ENCODE data around the gene CDH13.

The CDH13 gene

GRCh38 chr16:82665025-82665424 is 38.3 kb downstream of the CDH13 start:
- Histone ChIP-seq H3K4me2 (ENCODE audit: low read depth, low read length) (no peak overlapping the region), H3K9me2 (replicated peaks; ENCODE audit: insufficient read depth, low read length) (no peaks in the 10 kb centered on the region), H3K36me3 (replicated peaks; ENCODE audit: insufficient read depth, low read length) (no peaks in the 10 kb centered on the region), H3K4me1 (ENCODE audit: low read length) (no peaks in the 10 kb centered on the region), H3F3A (ENCODE audit: insufficient read depth, low read length) (no peaks in the 10 kb centered on the region), H2AFZ (ENCODE audit: low read length) (no peak overlapping the region), H3K27me3 (replicated peaks; ENCODE audit: insufficient read depth, low read length) (no peaks in the 10 kb centered on the region), H3K79me2 (ENCODE audit: low read length) (no peaks in the 10 kb centered on the region), H3K9ac (ENCODE audit: low read length) (no peak overlapping the region), H3K9me3 (replicated peaks; ENCODE audit: insufficient read depth, low read length) (no peaks in the 10 kb centered on the region), H3K4me3 (ENCODE audit: low read length) (no peak overlapping the region), H4K20me1 (ENCODE audit: insufficient read depth, low read length) (no peaks in the 10 kb centered on the region), H3K27ac (ENCODE audit: low read length) (no peak overlapping the region)
- TF ChIP-seq, protein P1, sequence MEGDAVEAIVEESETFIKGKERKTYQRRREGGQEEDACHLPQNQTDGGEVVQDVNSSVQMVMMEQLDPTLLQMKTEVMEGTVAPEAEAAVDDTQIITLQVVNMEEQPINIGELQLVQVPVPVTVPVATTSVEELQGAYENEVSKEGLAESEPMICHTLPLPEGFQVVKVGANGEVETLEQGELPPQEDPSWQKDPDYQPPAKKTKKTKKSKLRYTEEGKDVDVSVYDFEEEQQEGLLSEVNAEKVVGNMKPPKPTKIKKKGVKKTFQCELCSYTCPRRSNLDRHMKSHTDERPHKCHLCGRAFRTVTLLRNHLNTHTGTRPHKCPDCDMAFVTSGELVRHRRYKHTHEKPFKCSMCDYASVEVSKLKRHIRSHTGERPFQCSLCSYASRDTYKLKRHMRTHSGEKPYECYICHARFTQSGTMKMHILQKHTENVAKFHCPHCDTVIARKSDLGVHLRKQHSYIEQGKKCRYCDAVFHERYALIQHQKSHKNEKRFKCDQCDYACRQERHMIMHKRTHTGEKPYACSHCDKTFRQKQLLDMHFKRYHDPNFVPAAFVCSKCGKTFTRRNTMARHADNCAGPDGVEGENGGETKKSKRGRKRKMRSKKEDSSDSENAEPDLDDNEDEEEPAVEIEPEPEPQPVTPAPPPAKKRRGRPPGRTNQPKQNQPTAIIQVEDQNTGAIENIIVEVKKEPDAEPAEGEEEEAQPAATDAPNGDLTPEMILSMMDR (IDR thresholded peaks at IDR 0.05; ENCODE audit: low read length): no peak
- no peak for TF ChIP-seq EZH2 (optimal IDR thresholded peaks at IDR 0.05; ENCODE audit: low read depth, low read length)
- no peak for TF ChIP-seq EZH2phosphoT487 (IDR thresholded peaks at IDR 0.05; ENCODE audit: low read length)
- no peak for DNase-seq

DNA sequence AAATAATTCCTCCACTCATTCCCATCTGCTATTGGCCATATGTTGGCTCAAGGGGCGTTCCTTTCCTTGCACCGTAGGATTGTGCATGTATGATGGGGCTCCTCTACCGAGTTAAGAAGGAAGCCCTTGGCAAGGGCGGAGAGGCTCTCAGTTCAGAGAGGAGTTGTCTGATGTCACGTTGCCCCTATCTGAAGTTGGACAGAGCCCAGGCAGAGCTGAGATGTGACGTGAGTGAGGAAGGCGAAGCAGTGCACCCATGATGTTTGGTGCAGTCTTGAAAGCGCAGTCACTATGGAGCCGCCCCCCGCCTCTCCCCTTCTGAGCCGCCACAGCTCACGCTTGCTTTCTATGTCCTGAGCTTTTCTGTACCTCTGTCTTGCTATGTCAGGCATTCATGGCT is 40.7 kb downstream of the CDH13 start:
- no peaks in the 10 kb centered on the region for H4K20me1 ChIP-seq (ENCODE audit: insufficient read depth, low read length)

DNA sequence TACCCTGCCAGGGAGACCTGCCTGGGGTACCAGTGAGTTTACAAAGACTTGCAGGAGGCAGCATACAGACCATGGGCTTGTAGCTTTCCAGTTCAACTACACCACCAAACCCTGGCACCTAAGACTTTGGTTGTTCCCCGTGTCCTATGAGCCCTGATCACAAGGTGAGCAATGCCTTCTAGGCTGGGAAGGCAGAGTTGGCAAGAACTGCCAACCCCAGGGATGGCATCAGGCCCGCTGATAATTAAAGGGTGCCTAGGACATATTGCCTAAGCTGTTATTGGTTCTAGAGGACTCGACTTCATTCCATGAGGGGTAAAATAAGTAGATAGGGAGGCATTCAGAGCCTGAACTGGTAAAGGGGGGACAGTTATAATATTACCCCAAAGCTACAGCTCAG is 41.3 kb downstream of the CDH13 start:
- Histone ChIP-seq H3K4me2 (ENCODE audit: low read depth, low read length) (no peak overlapping the region), H3K4me3 (ENCODE audit: low read length) (no peak overlapping the region), H3K27ac (ENCODE audit: low read length) (no peak overlapping the region), H3K27me3 (replicated peaks; ENCODE audit: insufficient read depth, low read length) (no peaks in the 10 kb centered on the region), H3K9me2 (replicated peaks; ENCODE audit: insufficient read depth, low read length) (no peaks in the 10 kb centered on the region), H3F3A (ENCODE audit: insufficient read depth, low read length) (no peaks in the 10 kb centered on the region), H3K4me1 (ENCODE audit: low read length) (no peaks in the 10 kb centered on the region), H3K9ac (ENCODE audit: low read length) (no peak overlapping the region), H3K36me3 (replicated peaks; ENCODE audit: insufficient read depth, low read length) (no peaks in the 10 kb centered on the region), H3K79me2 (ENCODE audit: low read length) (no peaks in the 10 kb centered on the region), H4K20me1 (ENCODE audit: insufficient read depth, low read length) (no peaks in the 10 kb centered on the region), H2AFZ (ENCODE audit: low read length) (no peak overlapping the region), H3K9me3 (replicated peaks; ENCODE audit: insufficient read depth, low read length) (no peaks in the 10 kb centered on the region)
- no peak for DNase-seq
- TF ChIP-seq EZH2phosphoT487 (IDR thresholded peaks at IDR 0.05; ENCODE audit: low read length): no peak
- TF ChIP-seq, protein P1 (IDR thresholded peaks at IDR 0.05; ENCODE audit: low read length): no peak
- TF ChIP-seq EZH2 (optimal IDR thresholded peaks at IDR 0.05; ENCODE audit: low read depth, low read length): no peak

More for the DNA sequence above, 40.7 kb downstream of the CDH13 start:
- Histone ChIP-seq H3K9ac (ENCODE audit: low read length) (no peak overlapping the region), H3K79me2 (ENCODE audit: low read length) (no peaks in the 10 kb centered on the region), H3K4me3 (ENCODE audit: low read length) (no peak overlapping the region), H3K36me3 (replicated peaks; ENCODE audit: insufficient read depth, low read length) (no peaks in the 10 kb centered on the region), H3K4me2 (ENCODE audit: low read depth, low read length) (no peak overlapping the region), H3K9me2 (replicated peaks; ENCODE audit: insufficient read depth, low read length) (no peaks in the 10 kb centered on the region), H3K4me1 (ENCODE audit: low read length) (no peaks in the 10 kb centered on the region), H3K9me3 (replicated peaks; ENCODE audit: insufficient read depth, low read length) (no peaks in the 10 kb centered on the region), H3K27ac (ENCODE audit: low read length) (no peak overlapping the region), H3F3A (ENCODE audit: insufficient read depth, low read length) (no peaks in the 10 kb centered on the region), H3K27me3 (replicated peaks; ENCODE audit: insufficient read depth, low read length) (no peaks in the 10 kb centered on the region), H2AFZ (ENCODE audit: low read length) (no peak overlapping the region)
- no peak for TF ChIP-seq EZH2 (optimal IDR thresholded peaks at IDR 0.05; ENCODE audit: low read depth, low read length)
- TF ChIP-seq, protein P1 (IDR thresholded peaks at IDR 0.05; ENCODE audit: low read length): no peak
- TF ChIP-seq EZH2phosphoT487 (IDR thresholded peaks at IDR 0.05; ENCODE audit: low read length): no peak
- DNase-seq: no peak
